GM23338 (cell line): Measurements from ENCODE around the gene COBL. TPM values are rescaled to one million over a fixed set of nuclear protein-coding genes. Genes with fewer than 3 reads are reported as not detected.

Source experiments
- ATAC-seq: fragments of 200-7000 bp; cut with Tn5 transposase; 3 replicates; pipeline ENCODE4 v1.9.1; 2020
- DNase-seq: peaks from one replicate; pipeline ENCODE4 v3.0.0-alpha.2; 2015; ENCODE audit warnings: low spot score
- H2AFZ ChIP-seq: fragments of 200-600 bp; sonication (generic); 2 replicates; pipeline ENCODE4 v1.8.0; 2016; ENCODE audit warnings: antibody characterized with exemption, mild to moderate bottlenecking, moderate library complexity
- H3F3A ChIP-seq: fragments of 200-600 bp; sonication (generic); replicated peaks from 2 replicates; pipeline ENCODE4 v1.8.0; 2017; ENCODE audit warnings: antibody characterized with exemption, mixed run types, low read depth
- H3K27ac ChIP-seq: fragments of 200-600 bp; sonication (generic); 2 replicates; pipeline ENCODE4 v1.6.1; 2016; ENCODE audit warnings: low read depth
- H3K27me3 ChIP-seq: fragments of 200-600 bp; sonication (generic); 2 replicates; pipeline ENCODE4 v1.8.0; 2016; ENCODE audit warnings: mild to moderate bottlenecking, mixed run types, moderate library complexity; ENCODE audit not compliant: insufficient read depth
- H3K36me3 ChIP-seq: fragments of 200-600 bp; sonication (generic); 2 replicates; pipeline ENCODE4 v1.8.0; 2016; ENCODE audit warnings: mild to moderate bottlenecking; ENCODE audit not compliant: insufficient read depth
- H3K4me1 ChIP-seq: fragments of 200-600 bp; sonication (generic); 2 replicates; pipeline ENCODE4 v1.8.0; 2016; ENCODE audit warnings: mild to moderate bottlenecking, moderate library complexity; ENCODE audit not compliant: insufficient read depth
- H3K4me2 ChIP-seq: fragments of 200-600 bp; sonication (generic); 2 replicates; pipeline ENCODE4 v1.7.1; 2017; ENCODE audit warnings: mixed run types
- H3K4me3 ChIP-seq: fragments of 200-600 bp; sonication (generic); 2 replicates; pipeline ENCODE4 v1.6.1; 2016; ENCODE audit warnings: mixed run types
- H3K79me2 ChIP-seq: fragments of 200-600 bp; sonication (generic); replicated peaks from 2 replicates; pipeline ENCODE4 v1.8.0; 2017; ENCODE audit warnings: mild to moderate bottlenecking; ENCODE audit not compliant: insufficient read depth
- H3K9me2 ChIP-seq: fragments of 200-600 bp; sonication (generic); 2 replicates; pipeline ENCODE4 v1.8.0; 2017; ENCODE audit not compliant: insufficient read depth
- H4K20me1 ChIP-seq: fragments of 200-600 bp; sonication (generic); replicated peaks from 2 replicates; pipeline ENCODE4 v1.8.0; 2017; ENCODE audit warnings: mild to moderate bottlenecking; ENCODE audit not compliant: insufficient read depth
- H3K27ac Mint-ChIP-seq: 2 replicates; pipeline ENCODE4 v1.8.0; 2020; ENCODE audit warnings: inconsistent platforms, mild to moderate bottlenecking, moderate library complexity, mixed read lengths
- H3K27me3 Mint-ChIP-seq: 3 replicates; pipeline ENCODE4 v1.8.0; 2022; ENCODE audit warnings: low read depth, mild to moderate bottlenecking, moderate library complexity, mixed read lengths, inconsistent platforms; ENCODE audit not compliant: insufficient read depth, poor library complexity
- H3K36me3 Mint-ChIP-seq: 3 replicates; pipeline ENCODE4 v1.8.0; 2021; ENCODE audit warnings: low read depth, mild to moderate bottlenecking, inconsistent platforms, moderate library complexity, mixed read lengths
- H3K4me1 Mint-ChIP-seq: 3 replicates; pipeline ENCODE4 v1.8.0; 2020; ENCODE audit warnings: mild to moderate bottlenecking, inconsistent platforms, mixed read lengths
- H3K4me3 Mint-ChIP-seq: 3 replicates; pipeline ENCODE4 v1.8.0; 2021; ENCODE audit warnings: moderate library complexity, mild to moderate bottlenecking, inconsistent platforms, mixed read lengths
- H3K9me3 Mint-ChIP-seq: 3 replicates; pipeline ENCODE4 v1.8.0; 2020; ENCODE audit warnings: moderate library complexity, mild to moderate bottlenecking, inconsistent platforms, mixed read lengths
- CREB1 ChIP-seq: fragments of 250-450 bp; sonication (Bioruptor Pico); IDR thresholded peaks from 2 replicates; pipeline ENCODE4 v1.5.0; 2020; ENCODE audit warnings: low read depth, mild to moderate bottlenecking, moderate library complexity
- JUNB ChIP-seq: IDR thresholded peaks from one replicate; pipeline ENCODE4 v1.6.1; 2016; ENCODE audit warnings: antibody characterized with exemption; ENCODE audit not compliant: unreplicated experiment
- POLR2AphosphoS5 ChIP-seq: IDR thresholded peaks from 2 replicates; pipeline ENCODE4 v1.6.1; 2016; ENCODE audit warnings: antibody characterized with exemption, low read depth
- ZNF331 ChIP-seq: fragments of 250-450 bp; sonication (Bioruptor Pico); IDR thresholded peaks from 2 replicates; pipeline ENCODE4 v1.5.0; 2020; ENCODE audit warnings: low read depth, mild to moderate bottlenecking, moderate library complexity
- polyA plus RNA-seq: library from polyadenylated mRNA; unstranded; fragments of >200 nt; fragmentation: Nextera tagmentation; extraction: Ambion mirVana; gene quantifications from 2 replicates; pipeline ENCODE4 v1.2.1, GENCODE V29; 2016
- total RNA-seq: library from RNA; depleted of rRNA; stranded (reverse); fragments of >200 nt; shearing (Covaris generic); gene quantifications from 2 replicates; pipeline ENCODE4 v1.2.3, GENCODE V29; 2014
- TF ChIP-seq, protein P1 (sequence below), 2 experiments: fragments of 200-600 bp in 1 of 2; sonication (generic) in 1 of 2; conservative IDR thresholded peaks; 2 replicates each; pipeline versions ENCODE4 v1.5.1 to v1.6.1; 2016 to 2017; ENCODE audit warnings: antibody characterized with exemption in 2 of 2, low read depth in 2 of 2, mild to moderate bottlenecking in 2 of 2, moderate library complexity in 1 of 2
- TF ChIP-seq, protein P2 (sequence below): IDR thresholded peaks from 2 replicates; pipeline ENCODE4 v1.6.1; 2016; ENCODE audit warnings: antibody characterized with exemption
- TF ChIP-seq, protein P3 (sequence below): fragments of 250-450 bp; sonication (Bioruptor Pico); IDR thresholded peaks from 2 replicates; pipeline ENCODE4 v1.5.0; 2020; ENCODE audit warnings: mild to moderate bottlenecking, moderate library complexity
- TF ChIP-seq, protein P4 (sequence below): IDR thresholded peaks from one replicate; pipeline ENCODE4 v1.6.1; 2018; ENCODE audit warnings: antibody characterized with exemption; ENCODE audit not compliant: unreplicated experiment

Gene COBL
- total and polyA plus RNA-seq, 2 experiments from 2014 or later: 18.3 to 51.9 TPM

DNA sequence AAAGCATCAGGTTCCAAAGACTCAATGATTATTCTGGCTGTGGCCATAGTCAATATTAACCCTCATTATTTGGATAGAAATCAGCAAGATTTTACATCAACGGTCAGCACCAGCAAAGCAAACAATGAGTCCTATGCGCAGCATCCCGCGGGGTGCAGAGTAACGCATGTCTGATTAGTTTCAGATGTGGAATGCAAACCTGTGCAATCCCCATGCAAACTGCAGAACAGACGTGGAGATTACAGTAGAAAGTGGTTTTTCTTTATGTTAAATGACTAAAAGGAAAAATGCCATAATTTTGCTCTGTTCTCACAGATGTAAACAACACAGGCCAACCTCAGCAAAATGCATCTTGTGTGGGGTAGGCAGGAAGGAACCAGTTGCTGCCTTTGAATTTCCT lies 275.8 kb downstream of the COBL start (continued):
- TF ChIP-seq, protein P1, sequence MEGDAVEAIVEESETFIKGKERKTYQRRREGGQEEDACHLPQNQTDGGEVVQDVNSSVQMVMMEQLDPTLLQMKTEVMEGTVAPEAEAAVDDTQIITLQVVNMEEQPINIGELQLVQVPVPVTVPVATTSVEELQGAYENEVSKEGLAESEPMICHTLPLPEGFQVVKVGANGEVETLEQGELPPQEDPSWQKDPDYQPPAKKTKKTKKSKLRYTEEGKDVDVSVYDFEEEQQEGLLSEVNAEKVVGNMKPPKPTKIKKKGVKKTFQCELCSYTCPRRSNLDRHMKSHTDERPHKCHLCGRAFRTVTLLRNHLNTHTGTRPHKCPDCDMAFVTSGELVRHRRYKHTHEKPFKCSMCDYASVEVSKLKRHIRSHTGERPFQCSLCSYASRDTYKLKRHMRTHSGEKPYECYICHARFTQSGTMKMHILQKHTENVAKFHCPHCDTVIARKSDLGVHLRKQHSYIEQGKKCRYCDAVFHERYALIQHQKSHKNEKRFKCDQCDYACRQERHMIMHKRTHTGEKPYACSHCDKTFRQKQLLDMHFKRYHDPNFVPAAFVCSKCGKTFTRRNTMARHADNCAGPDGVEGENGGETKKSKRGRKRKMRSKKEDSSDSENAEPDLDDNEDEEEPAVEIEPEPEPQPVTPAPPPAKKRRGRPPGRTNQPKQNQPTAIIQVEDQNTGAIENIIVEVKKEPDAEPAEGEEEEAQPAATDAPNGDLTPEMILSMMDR (conservative IDR thresholded peaks at IDR 0.05; ENCODE audit: low read depth in 2 of 2): no peak
- no peak for TF ChIP-seq CREB1 (CRISPR knock-in tag)
- TF ChIP-seq, protein P2, sequence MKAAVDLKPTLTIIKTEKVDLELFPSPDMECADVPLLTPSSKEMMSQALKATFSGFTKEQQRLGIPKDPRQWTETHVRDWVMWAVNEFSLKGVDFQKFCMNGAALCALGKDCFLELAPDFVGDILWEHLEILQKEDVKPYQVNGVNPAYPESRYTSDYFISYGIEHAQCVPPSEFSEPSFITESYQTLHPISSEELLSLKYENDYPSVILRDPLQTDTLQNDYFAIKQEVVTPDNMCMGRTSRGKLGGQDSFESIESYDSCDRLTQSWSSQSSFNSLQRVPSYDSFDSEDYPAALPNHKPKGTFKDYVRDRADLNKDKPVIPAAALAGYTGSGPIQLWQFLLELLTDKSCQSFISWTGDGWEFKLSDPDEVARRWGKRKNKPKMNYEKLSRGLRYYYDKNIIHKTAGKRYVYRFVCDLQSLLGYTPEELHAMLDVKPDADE: no peak

DNA sequence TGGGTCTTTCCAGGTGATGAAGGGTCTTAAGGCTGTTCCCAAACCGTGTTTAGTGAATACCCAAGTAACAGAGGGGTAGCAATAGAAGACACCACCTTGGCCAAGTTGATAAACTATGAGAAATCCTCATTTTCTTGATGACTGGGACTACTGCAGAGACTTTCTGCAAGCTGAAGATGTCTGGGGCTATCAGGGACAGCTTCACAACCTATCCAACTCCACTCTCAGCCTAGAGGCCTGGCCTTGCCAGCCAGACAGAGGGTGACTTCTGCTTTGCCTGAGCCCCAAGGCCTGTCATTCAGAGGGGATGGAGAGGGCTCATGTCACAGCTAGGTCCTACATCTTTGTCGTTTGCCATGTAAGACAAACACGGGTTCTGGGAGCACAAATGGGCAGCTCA lies 278.0 kb downstream of the COBL start:
- H3K27ac ChIP-seq: no peak overlapping the region
- TF ChIP-seq JUNB (no peak), ZNF331 (CRISPR knock-in tag) (no peak), POLR2AphosphoS5 (no peak)
- TF ChIP-seq, protein P3, sequence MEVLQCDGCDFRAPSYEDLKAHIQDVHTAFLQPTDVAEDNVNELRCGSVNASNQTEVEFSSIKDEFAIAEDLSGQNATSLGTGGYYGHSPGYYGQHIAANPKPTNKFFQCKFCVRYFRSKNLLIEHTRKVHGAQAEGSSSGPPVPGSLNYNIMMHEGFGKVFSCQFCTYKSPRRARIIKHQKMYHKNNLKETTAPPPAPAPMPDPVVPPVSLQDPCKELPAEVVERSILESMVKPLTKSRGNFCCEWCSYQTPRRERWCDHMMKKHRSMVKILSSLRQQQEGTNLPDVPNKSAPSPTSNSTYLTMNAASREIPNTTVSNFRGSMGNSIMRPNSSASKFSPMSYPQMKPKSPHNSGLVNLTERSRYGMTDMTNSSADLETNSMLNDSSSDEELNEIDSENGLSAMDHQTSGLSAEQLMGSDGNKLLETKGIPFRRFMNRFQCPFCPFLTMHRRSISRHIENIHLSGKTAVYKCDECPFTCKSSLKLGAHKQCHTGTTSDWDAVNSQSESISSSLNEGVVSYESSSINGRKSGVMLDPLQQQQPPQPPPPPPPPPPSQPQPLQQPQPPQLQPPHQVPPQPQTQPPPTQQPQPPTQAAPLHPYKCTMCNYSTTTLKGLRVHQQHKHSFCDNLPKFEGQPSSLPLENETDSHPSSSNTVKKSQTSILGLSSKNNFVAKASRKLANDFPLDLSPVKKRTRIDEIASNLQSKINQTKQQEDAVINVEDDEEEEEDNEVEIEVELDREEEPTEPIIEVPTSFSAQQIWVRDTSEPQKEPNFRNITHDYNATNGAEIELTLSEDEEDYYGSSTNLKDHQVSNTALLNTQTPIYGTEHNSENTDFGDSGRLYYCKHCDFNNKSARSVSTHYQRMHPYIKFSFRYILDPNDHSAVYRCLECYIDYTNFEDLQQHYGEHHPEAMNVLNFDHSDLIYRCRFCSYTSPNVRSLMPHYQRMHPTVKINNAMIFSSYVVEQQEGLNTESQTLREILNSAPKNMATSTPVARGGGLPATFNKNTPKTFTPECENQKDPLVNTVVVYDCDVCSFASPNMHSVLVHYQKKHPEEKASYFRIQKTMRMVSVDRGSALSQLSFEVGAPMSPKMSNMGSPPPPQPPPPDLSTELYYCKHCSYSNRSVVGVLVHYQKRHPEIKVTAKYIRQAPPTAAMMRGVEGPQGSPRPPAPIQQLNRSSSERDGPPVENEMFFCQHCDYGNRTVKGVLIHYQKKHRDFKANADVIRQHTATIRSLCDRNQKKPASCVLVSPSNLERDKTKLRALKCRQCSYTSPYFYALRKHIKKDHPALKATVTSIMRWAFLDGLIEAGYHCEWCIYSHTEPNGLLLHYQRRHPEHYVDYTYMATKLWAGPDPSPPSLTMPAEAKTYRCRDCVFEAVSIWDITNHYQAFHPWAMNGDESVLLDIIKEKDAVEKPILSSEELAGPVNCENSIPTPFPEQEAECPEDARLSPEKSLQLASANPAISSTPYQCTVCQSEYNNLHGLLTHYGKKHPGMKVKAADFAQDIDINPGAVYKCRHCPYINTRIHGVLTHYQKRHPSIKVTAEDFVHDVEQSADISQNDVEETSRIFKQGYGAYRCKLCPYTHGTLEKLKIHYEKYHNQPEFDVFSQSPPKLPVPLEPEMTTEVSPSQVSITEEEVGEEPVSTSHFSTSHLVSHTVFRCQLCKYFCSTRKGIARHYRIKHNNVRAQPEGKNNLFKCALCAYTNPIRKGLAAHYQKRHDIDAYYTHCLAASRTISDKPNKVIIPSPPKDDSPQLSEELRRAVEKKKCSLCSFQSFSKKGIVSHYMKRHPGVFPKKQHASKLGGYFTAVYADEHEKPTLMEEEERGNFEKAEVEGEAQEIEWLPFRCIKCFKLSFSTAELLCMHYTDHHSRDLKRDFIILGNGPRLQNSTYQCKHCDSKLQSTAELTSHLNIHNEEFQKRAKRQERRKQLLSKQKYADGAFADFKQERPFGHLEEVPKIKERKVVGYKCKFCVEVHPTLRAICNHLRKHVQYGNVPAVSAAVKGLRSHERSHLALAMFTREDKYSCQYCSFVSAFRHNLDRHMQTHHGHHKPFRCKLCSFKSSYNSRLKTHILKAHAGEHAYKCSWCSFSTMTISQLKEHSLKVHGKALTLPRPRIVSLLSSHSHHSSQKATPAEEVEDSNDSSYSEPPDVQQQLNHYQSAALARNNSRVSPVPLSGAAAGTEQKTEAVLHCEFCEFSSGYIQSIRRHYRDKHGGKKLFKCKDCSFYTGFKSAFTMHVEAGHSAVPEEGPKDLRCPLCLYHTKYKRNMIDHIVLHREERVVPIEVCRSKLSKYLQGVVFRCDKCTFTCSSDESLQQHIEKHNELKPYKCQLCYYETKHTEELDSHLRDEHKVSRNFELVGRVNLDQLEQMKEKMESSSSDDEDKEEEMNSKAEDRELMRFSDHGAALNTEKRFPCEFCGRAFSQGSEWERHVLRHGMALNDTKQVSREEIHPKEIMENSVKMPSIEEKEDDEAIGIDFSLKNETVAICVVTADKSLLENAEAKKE: no peak
- TF ChIP-seq, protein P2: no peak
- TF ChIP-seq, protein P1 (conservative IDR thresholded peaks at IDR 0.05; ENCODE audit: low read depth in 2 of 2): no peak
- TF ChIP-seq, protein P4, sequence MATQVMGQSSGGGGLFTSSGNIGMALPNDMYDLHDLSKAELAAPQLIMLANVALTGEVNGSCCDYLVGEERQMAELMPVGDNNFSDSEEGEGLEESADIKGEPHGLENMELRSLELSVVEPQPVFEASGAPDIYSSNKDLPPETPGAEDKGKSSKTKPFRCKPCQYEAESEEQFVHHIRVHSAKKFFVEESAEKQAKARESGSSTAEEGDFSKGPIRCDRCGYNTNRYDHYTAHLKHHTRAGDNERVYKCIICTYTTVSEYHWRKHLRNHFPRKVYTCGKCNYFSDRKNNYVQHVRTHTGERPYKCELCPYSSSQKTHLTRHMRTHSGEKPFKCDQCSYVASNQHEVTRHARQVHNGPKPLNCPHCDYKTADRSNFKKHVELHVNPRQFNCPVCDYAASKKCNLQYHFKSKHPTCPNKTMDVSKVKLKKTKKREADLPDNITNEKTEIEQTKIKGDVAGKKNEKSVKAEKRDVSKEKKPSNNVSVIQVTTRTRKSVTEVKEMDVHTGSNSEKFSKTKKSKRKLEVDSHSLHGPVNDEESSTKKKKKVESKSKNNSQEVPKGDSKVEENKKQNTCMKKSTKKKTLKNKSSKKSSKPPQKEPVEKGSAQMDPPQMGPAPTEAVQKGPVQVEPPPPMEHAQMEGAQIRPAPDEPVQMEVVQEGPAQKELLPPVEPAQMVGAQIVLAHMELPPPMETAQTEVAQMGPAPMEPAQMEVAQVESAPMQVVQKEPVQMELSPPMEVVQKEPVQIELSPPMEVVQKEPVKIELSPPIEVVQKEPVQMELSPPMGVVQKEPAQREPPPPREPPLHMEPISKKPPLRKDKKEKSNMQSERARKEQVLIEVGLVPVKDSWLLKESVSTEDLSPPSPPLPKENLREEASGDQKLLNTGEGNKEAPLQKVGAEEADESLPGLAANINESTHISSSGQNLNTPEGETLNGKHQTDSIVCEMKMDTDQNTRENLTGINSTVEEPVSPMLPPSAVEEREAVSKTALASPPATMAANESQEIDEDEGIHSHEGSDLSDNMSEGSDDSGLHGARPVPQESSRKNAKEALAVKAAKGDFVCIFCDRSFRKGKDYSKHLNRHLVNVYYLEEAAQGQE: no peak

More for the DNA sequence above, 278.0 kb downstream of the COBL start:
- no peaks in the 10 kb centered on the region; the same call in 1 of the 2 replicates for H4K20me1 ChIP-seq
- no peak for DNase-seq
- no peaks in the 10 kb centered on the region for H3K27me3 ChIP-seq
- H3K36me3 Mint-ChIP-seq: peaks cover 5% of the 10 kb centered on the region; the same call in 2 of the 3 replicates
- no peaks in the 10 kb centered on the region for H3K36me3 ChIP-seq
- peaks cover 15% of the 10 kb centered on the region for H3K4me1 ChIP-seq
- peaks cover 20% of the 10 kb centered on the region for H3K4me1 Mint-ChIP-seq
- no peak overlapping the region for H3K4me3 ChIP-seq
- no peaks in the 10 kb centered on the region for H3K79me2 ChIP-seq
- H2AFZ ChIP-seq: no peak overlapping the region
- H3K4me2 ChIP-seq: no peak overlapping the region
- no peak overlapping the region for H3K27ac Mint-ChIP-seq
- H3K9me3 Mint-ChIP-seq: 0 out of 3 replicates have a peak, but pooled peaks cover 3% of the 10 kb centered on the region
- H3K9me2 ChIP-seq: no peaks in the 10 kb centered on the region
- H3K27me3 Mint-ChIP-seq: peaks cover 4% of the 10 kb centered on the region
- no peak overlapping the region for H3K4me3 Mint-ChIP-seq
- ATAC-seq: no peak
- 0 out of 2 replicates have a peak, but pooled peaks cover 4% of the 10 kb centered on the region for H3F3A ChIP-seq
